ENCODE results near the gene SLC15A3.

The SLC15A3 gene

DNA sequence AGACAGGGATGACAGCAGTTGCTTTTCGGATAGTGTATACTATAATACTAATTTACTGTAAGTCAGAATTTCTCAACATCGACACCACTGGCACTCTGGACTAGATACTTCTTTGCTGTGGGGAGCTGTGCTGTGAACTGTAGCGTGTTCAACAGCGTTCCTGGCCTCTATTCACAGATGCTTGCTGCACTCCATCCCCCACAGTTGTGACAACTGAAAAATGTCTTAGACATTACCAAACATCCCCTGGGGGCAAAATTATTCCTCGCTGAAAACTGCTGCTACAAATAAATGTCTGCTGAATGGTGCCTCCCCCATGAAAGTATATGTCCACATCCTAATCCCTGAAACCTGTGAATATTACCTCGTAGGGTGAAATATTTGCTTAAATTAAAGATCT lies 7.5 kb upstream of the SLC15A3 start:
- ChIA-PET POLR2A (no interaction called here), CTCF (interaction anchor here (0.6 to 0.8 kb wide), 2 partner anchors 14 to 260 kb away, joined by 3 to 4 read pairs; partner anchors contain the start of gene MS4A8)
- Histone ChIP-seq H3K4me1 (ENCODE audit: control insufficient read depth, insufficient read depth, low read length) (no peaks in the 10 kb centered on the region), H3K27ac (ENCODE audit: extremely low read depth, low read depth, low read length) (no peak overlapping the region), H3K9me3 (ENCODE audit: control insufficient read depth, insufficient read depth, low read depth, low read length) (no peaks in the 10 kb centered on the region), H3K4me3 (ENCODE audit: low read depth, low read length) (no peak overlapping the region), H3K36me3 (ENCODE audit: control insufficient read depth in 2 of 2, insufficient read depth in 1 of 2, low read length in 2 of 2) (no peaks in the 10 kb centered on the region)
- TF ChIP-seq ZNF423 (tag by site-specific recombination; IDR thresholded peaks at IDR 0.05) (no peak), ZNF664 (tag by site-specific recombination; IDR thresholded peaks at IDR 0.05) (no peak), ZNF510 (tag by site-specific recombination; IDR thresholded peaks at IDR 0.05; ENCODE audit: insufficient replicate concordance) (no peak), ZFHX2 (tag by site-specific recombination; conservative IDR thresholded peaks at IDR 0.05) (no peak), PRDM10 (tag by site-specific recombination; IDR thresholded peaks at IDR 0.05) (no peak)

GRCh38 chr11:60957188-60957587 lies 5.2 kb upstream of the SLC15A3 start:
- H3K36me3 ChIP-seq (ENCODE audit: control insufficient read depth in 2 of 2, insufficient read depth in 1 of 2, low read length in 2 of 2): no peaks in the 10 kb centered on the region
- ChIA-PET POLR2A (no interaction called here), CTCF (interaction anchor here (1.4 kb wide), 1 partner anchor 13 kb away, joined by 4 read pairs; no protein-coding TSS in a partner anchor)
- H3K4me3 ChIP-seq (ENCODE audit: low read depth, low read length): no peak overlapping the region
- H3K9me3 ChIP-seq (ENCODE audit: control insufficient read depth, insufficient read depth, low read depth, low read length): no peaks in the 10 kb centered on the region
- TF ChIP-seq ZBTB17 (tag by site-specific recombination; IDR thresholded peaks at IDR 0.05) (no peak), ZBTB21 (tag by site-specific recombination; IDR thresholded peaks at IDR 0.05) (no peak), ZNF174 (tag by site-specific recombination; IDR thresholded peaks at IDR 0.05) (no peak), ZNF645 (tag by site-specific recombination; IDR thresholded peaks at IDR 0.05) (no peak), ZXDB (tag by site-specific recombination; IDR thresholded peaks at IDR 0.05) (no peak)
- no peak overlapping the region for H3K27ac ChIP-seq (ENCODE audit: extremely low read depth, low read depth, low read length)
- no peaks in the 10 kb centered on the region for H3K4me1 ChIP-seq (ENCODE audit: control insufficient read depth, insufficient read depth, low read length)

GRCh38 chr11:60955571-60955970 lies 3.6 kb upstream of the SLC15A3 start:
- ChIA-PET POLR2A (no interaction called here), CTCF (interaction anchor here (0.6 to 1.3 kb wide), 2 partner anchors 14 to 33 kb away, joined by 3 to 4 read pairs; no protein-coding TSS in a partner anchor)
- H3K36me3 ChIP-seq (ENCODE audit: control insufficient read depth in 2 of 2, insufficient read depth in 1 of 2, low read length in 2 of 2): no peaks in the 10 kb centered on the region
- no peak overlapping the region for H3K27ac ChIP-seq (ENCODE audit: extremely low read depth, low read depth, low read length)
- H3K4me1 ChIP-seq (ENCODE audit: control insufficient read depth, insufficient read depth, low read length): no peaks in the 10 kb centered on the region
- H3K9me3 ChIP-seq (ENCODE audit: control insufficient read depth, insufficient read depth, low read depth, low read length): no peaks in the 10 kb centered on the region
- no peak overlapping the region for H3K4me3 ChIP-seq (ENCODE audit: low read depth, low read length)
- no peak for TF ChIP-seq KLF9 (tag by site-specific recombination; IDR thresholded peaks at IDR 0.05; ENCODE audit: low read depth)
- TF ChIP-seq, protein P1, sequence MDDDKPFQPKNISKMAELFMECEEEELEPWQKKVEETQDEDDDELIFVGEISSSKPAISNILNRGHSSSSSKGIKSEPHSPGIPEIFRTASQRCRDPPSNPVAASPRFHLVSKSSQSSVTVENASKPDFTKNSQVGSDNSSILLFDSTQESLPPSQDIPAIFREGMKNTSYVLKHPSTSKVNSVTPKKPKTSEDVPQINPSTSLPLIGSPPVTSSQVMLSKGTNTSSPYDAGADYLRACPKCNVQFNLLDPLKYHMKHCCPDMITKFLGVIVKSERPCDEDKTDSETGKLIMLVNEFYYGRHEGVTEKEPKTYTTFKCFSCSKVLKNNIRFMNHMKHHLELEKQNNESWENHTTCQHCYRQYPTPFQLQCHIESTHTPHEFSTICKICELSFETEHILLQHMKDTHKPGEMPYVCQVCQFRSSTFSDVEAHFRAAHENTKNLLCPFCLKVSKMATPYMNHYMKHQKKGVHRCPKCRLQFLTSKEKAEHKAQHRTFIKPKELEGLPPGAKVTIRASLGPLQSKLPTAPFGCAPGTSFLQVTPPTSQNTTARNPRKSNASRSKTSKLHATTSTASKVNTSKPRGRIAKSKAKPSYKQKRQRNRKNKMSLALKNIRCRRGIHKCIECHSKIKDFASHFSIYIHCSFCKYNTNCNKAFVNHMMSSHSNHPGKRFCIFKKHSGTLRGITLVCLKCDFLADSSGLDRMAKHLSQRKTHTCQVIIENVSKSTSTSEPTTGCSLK (tag by site-specific recombination; IDR thresholded peaks at IDR 0.05): no peak
- no peak for TF ChIP-seq ZNF112 (tag by site-specific recombination; IDR thresholded peaks at IDR 0.05)
- no peak for TF ChIP-seq KLF1 (tag by site-specific recombination; IDR thresholded peaks at IDR 0.05)
- TF ChIP-seq PRDM10 (tag by site-specific recombination; IDR thresholded peaks at IDR 0.05): no peak
- no peak for TF ChIP-seq ZBTB17 (tag by site-specific recombination; IDR thresholded peaks at IDR 0.05)
- TF ChIP-seq, protein P2, sequence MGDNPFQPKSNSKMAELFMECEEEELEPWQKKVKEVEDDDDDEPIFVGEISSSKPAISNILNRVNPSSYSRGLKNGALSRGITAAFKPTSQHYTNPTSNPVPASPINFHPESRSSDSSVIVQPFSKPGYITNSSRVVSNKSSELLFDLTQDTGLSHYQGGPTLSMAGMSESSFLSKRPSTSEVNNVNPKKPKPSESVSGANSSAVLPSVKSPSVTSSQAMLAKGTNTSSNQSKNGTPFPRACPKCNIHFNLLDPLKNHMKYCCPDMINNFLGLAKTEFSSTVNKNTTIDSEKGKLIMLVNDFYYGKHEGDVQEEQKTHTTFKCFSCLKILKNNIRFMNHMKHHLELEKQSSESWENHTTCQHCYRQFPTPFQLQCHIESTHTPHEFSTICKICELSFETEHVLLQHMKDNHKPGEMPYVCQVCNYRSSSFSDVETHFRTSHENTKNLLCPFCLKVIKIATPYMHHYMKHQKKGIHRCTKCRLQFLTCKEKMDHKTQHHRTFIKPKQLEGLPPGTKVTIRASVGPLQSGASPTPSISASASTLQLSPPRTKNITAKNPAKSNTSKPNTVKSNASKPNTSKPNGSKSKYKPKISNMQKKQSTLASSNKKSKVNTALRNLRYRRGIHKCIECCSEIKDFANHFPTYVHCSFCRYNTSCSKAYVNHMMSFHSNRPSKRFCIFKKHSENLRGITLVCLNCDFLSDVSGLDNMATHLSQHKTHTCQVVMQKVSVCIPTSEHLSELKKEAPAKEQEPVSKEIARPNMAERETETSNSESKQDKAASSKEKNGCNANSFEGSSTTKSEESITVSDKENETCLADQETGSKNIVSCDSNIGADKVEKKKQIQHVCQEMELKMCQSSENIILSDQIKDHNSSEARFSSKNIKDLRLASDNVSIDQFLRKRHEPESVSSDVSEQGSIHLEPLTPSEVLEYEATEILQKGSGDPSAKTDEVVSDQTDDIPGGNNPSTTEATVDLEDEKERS (tag by site-specific recombination; IDR thresholded peaks at IDR 0.05): no peak

Measured in HEK293 (cell line).